HFF-Myc (cell line): ENCODE data around the gene ZSWIM4.

Experiments
- DNase-seq: peaks from one replicate; pipeline ENCODE4 v3.0.0-alpha.2; 2011; ENCODE audit warnings: low read depth; ENCODE audit errors: extremely low read depth
- H3K4me3 ChIP-seq: replicated peaks from 2 replicates; pipeline ENCODE4 v1.5.1; 2011; ENCODE audit warnings: low read depth, mild to moderate bottlenecking, control low read depth, low read length
- TF ChIP-seq, protein P1 (sequence below): IDR thresholded peaks from 2 replicates; pipeline ENCODE4 v1.5.1; 2012; ENCODE audit warnings: mild to moderate bottlenecking, low read depth, low read length, control low read depth; ENCODE audit errors: missing control alignments

ZSWIM4 gene

DNA sequence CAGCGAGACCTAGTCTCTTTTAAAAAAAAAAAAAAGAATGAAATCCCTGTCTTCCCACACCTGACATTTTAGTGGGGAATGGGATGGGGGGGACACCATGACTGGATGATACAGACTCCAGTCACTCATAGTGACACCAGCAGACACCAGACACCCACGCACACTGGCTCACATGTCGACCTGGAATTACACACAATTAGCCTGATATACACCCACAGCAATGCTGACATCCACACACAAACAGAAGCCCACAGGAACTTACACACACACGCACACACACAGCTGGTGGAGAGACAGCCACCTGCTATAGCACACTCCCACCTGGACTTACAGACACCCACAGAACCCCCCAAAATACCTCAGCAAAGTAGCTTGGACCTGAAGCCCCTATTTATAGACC is 73.4 kb downstream of the ZSWIM4 start:
- no peak for DNase-seq
- no peak overlapping the region for H3K4me3 ChIP-seq
- TF ChIP-seq, protein P1, sequence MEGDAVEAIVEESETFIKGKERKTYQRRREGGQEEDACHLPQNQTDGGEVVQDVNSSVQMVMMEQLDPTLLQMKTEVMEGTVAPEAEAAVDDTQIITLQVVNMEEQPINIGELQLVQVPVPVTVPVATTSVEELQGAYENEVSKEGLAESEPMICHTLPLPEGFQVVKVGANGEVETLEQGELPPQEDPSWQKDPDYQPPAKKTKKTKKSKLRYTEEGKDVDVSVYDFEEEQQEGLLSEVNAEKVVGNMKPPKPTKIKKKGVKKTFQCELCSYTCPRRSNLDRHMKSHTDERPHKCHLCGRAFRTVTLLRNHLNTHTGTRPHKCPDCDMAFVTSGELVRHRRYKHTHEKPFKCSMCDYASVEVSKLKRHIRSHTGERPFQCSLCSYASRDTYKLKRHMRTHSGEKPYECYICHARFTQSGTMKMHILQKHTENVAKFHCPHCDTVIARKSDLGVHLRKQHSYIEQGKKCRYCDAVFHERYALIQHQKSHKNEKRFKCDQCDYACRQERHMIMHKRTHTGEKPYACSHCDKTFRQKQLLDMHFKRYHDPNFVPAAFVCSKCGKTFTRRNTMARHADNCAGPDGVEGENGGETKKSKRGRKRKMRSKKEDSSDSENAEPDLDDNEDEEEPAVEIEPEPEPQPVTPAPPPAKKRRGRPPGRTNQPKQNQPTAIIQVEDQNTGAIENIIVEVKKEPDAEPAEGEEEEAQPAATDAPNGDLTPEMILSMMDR = no peak

DNA sequence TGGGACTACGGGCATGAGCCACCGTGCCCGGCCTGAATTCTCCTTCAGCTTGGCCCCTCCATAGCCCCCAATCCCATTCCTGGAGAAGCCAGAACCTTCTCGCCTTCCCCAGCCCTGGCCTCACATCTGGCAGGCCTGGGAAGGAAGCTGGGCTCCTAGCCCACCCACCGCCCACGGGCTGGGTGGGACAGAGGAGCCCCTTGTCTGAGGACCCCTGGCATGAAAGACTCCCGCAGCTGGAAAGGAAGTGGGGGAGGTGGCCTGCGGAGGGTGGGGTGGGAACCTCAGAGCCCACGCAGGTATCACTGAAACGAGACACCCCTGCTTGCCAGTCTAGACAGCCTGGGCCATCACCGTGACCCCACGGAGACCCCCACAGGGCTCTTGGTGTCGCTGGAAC is 74.0 kb downstream of the ZSWIM4 start:
- no peak overlapping the region for H3K4me3 ChIP-seq
- TF ChIP-seq, protein P1 = no peak
- no peak for DNase-seq

DNA sequence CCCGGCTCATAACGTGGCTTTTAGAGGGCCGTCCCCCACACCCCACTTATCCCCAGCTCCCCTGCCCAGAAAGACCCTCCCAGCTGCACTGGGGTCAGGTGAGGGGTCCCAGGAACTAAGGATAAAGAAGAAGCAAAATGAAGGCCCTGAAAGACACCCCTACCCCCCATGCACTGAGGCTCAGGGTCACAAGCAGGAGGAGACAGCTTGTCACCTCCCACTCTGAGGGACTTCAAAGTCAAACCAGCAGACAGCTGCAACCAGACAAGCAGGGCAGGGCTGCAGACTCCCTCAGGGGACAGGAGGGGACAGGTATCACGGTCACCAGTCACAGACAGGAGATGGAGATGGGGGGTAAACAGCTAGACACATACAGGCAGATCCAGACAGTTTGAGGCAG is 75.6 kb downstream of the ZSWIM4 start:
- H3K4me3 ChIP-seq = no peak overlapping the region
- TF ChIP-seq, protein P1 = no peak
- no peak for DNase-seq

DNA sequence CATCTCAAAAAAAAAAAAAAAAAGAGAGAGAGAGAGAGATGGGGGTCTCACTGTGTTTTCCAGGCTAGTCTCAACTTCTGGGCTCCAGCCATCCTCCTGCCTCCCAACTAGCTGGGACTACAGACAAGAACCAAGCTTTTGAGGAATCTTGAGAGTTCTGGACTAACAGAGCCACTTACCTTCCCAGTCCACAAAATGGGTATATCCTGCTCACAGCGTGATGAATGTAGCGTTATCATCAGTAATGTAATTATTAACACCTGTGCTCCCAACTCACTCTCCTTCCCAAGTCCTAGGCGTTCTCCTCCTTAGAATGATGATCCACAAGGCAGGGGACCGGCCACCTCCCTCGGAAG is 77.1 kb downstream of the ZSWIM4 start:
- TF ChIP-seq, protein P1 = no peak
- no peak for DNase-seq
- no peak overlapping the region for H3K4me3 ChIP-seq

DNA sequence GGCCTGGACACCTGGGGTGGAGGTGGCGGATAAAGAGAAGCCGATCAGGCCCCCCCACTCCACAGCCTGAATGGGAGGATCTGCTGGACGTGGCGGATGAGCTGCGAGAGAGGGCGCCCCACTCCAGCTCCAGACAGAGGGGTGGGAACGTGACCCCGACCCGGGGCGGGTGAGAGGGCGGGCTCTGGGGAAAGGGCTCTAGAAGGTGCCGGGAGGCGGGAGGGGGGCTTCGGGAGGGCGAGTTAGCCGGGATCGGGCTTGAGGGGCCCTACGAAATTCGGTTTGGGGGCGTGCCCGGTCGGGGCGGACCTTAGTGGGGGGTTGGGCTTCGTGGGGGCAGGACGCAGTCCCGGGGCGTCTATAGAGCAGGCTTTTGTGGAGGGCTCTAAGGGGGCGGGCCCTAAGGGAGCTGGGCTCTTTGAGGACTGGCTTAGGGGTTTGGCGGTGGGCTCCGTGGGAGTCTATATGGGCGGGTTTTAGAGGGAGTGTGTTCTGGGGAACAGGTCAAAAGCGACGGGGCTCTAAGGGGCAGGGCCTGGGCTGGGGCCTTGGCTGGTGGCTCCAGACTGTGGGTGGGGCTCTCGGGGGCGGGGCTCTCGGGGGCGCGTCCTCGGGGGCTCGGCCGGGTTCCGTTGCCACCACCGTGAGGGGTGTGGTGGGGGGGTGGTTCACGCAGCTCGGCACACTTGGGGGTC is 77.6 kb downstream of the ZSWIM4 start:
- 0 out of 2 replicates have a peak overlapping the region, but pooled peaks have one; percentile 11 for H3K4me3 ChIP-seq
- TF ChIP-seq, protein P1 = no peak
- DNase-seq = no peak

DNA sequence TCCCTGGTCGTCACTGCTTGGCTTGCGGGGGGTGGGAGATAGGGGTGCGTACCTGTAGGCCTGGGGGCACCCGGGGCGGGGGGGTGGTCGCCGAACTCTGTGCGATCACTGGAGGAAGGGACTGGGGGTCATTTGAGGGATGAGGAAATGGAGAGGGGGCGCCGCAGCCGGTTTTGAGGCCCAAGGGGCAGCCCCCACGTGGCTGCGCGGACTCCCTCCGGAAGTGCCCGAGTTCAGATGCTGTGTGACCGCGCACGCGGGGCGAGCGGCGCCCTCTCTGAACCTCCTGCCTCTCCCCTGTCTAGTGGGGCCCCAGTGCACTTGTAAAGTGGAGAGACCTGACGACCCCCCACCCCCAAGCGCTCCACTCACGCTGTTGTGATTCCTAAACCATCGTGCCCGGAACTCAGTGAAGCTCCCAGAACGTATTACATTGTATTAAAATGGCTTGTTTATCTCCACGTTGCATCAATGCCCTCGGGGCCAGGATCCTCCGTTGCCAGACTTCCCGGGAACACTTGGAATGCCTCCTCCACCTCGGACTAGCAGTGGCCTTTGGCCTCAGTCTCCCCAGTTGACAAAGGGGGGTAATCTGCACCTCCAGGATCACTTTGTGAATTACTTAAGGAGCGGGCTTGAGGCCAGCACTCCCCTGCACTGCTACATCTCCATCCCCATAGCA is 78.7 kb downstream of the ZSWIM4 start:
- TF ChIP-seq, protein P1 = no peak

More for the DNA sequence above, 78.7 kb downstream of the ZSWIM4 start:
- H3K4me3 ChIP-seq = no peak overlapping the region
- DNase-seq = no peak
